HG03457 (cell line): ENCODE measurements around the gene TENT4B.

Experiments used
- ATAC-seq: cut with Tn5 transposase; IDR thresholded peaks from one replicate; pipeline ENCODE4 v1.9.1; 2021; ENCODE audit warnings: moderate number of reproducible peaks; ENCODE audit not compliant: unreplicated experiment

Gene TENT4B

GRCh38 chr16:50252874-50253513 lies 99.9 kb downstream of the TENT4B start:
- no peak for ATAC-seq

GRCh38 chr16:50253514-50253910 lies 100.4 kb downstream of the TENT4B start:
- ATAC-seq = no peak

- ATAC-seq = no peak
These were observed 101.0 kb downstream of the TENT4B start for GRCh38 chr16:50254072-50254471.

- ATAC-seq = no peak
These were observed 102.4 kb downstream of the TENT4B start for GRCh38 chr16:50255538-50255937.

GRCh38 chr16:50256604-50257003 lies 103.5 kb downstream of the TENT4B start:
- no peak for ATAC-seq

- ATAC-seq = no peak
These were observed 104.8 kb downstream of the TENT4B start for GRCh38 chr16:50257876-50258275.

- ATAC-seq = no peak
These were observed 106.5 kb downstream of the TENT4B start for GRCh38 chr16:50259334-50260205.

- no peak for ATAC-seq
These were observed 107.4 kb downstream of the TENT4B start for GRCh38 chr16:50260206-50261159.

- ATAC-seq = no peak
These were observed 108.1 kb downstream of the TENT4B start for GRCh38 chr16:50261160-50261706.

GRCh38 chr16:50261707-50262235 lies 108.7 kb downstream of the TENT4B start:
- ATAC-seq = no peak

GRCh38 chr16:50263060-50263909 lies 110.2 kb downstream of the TENT4B start:
- ATAC-seq = no peak

- no peak for ATAC-seq
These were observed 111.1 kb downstream of the TENT4B start for GRCh38 chr16:50263940-50264929.

- ATAC-seq = no peak
These were observed 112.2 kb downstream of the TENT4B start for GRCh38 chr16:50265260-50265659.

GRCh38 chr16:50265716-50266336 lies 112.7 kb downstream of the TENT4B start:
- no peak for ATAC-seq

GRCh38 chr16:50266337-50267091 lies 113.4 kb downstream of the TENT4B start, which contains the start of gene ADCY7:
Gene ADCY7 (plus strand): TSS chr16:50266551. CDS start chr16:50288180, 21,629 bp downstream.
- ATAC-seq = peak; percentile 68

GRCh38 chr16:50267151-50267631 lies 114.1 kb downstream of the TENT4B start:
- no peak for ATAC-seq

GRCh38 chr16:50267651-50268050 lies 114.5 kb downstream of the TENT4B start:
- ATAC-seq = no peak
